Suprapubic skin (tissue), 4 donors: ENCODE data around the gene IQSEC1.

Source experiments
- POLR2A ChIP-seq, 2 donors: fragments of 450-650 bp; IDR thresholded peaks; one replicate each; pipeline ENCODE4 v1.6.1; 2017; ENCODE audit warnings: antibody characterized with exemption in 2 of 2, mild to moderate bottlenecking in 2 of 2, moderate library complexity in 2 of 2
- POLR2AphosphoS5 ChIP-seq, 3 donors: sonication (generic); formaldehyde crosslinking; IDR thresholded peaks; one replicate each; pipeline ENCODE4 v1.6.1; 2017; ENCODE audit warnings: antibody characterized with exemption in 3 of 3
- TF ChIP-seq, protein P1 (sequence below), 2 donors: fragments of 200-600 bp in 1 of 2; fragments of 450-650 bp in 1 of 2; sonication (generic) in 1 of 2; IDR thresholded peaks; one replicate each; pipeline ENCODE4 v1.5.1; 2016 to 2019; ENCODE audit warnings: antibody characterized with exemption in 2 of 2, mild to moderate bottlenecking in 1 of 2, moderate library complexity in 1 of 2

- TF ChIP-seq POLR2A (IDR thresholded peaks at IDR 0.05) (no peak), POLR2AphosphoS5 (IDR thresholded peaks at IDR 0.05) (no peak)
- TF ChIP-seq, protein P1, sequence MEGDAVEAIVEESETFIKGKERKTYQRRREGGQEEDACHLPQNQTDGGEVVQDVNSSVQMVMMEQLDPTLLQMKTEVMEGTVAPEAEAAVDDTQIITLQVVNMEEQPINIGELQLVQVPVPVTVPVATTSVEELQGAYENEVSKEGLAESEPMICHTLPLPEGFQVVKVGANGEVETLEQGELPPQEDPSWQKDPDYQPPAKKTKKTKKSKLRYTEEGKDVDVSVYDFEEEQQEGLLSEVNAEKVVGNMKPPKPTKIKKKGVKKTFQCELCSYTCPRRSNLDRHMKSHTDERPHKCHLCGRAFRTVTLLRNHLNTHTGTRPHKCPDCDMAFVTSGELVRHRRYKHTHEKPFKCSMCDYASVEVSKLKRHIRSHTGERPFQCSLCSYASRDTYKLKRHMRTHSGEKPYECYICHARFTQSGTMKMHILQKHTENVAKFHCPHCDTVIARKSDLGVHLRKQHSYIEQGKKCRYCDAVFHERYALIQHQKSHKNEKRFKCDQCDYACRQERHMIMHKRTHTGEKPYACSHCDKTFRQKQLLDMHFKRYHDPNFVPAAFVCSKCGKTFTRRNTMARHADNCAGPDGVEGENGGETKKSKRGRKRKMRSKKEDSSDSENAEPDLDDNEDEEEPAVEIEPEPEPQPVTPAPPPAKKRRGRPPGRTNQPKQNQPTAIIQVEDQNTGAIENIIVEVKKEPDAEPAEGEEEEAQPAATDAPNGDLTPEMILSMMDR (IDR thresholded peaks at IDR 0.05): no peak
Observed at GRCh38 chr3:12914088-12914487, 159.1 kb downstream of the IQSEC1 start.
